HFF-Myc (cell line): Measurements from ENCODE around the gene SPARCL1.

Experiments used
- DNase-seq: peaks from one replicate; pipeline ENCODE4 v3.0.0-alpha.2; 2011; ENCODE audit warnings: low read depth; ENCODE audit errors: extremely low read depth
- H3K4me3 ChIP-seq: replicated peaks from 2 replicates; pipeline ENCODE4 v1.5.1; 2011; ENCODE audit warnings: low read depth, mild to moderate bottlenecking, control low read depth, low read length
- TF ChIP-seq, protein P1 (sequence below): IDR thresholded peaks from 2 replicates; pipeline ENCODE4 v1.5.1; 2012; ENCODE audit warnings: mild to moderate bottlenecking, low read depth, low read length, control low read depth; ENCODE audit errors: missing control alignments

Gene SPARCL1

DNA sequence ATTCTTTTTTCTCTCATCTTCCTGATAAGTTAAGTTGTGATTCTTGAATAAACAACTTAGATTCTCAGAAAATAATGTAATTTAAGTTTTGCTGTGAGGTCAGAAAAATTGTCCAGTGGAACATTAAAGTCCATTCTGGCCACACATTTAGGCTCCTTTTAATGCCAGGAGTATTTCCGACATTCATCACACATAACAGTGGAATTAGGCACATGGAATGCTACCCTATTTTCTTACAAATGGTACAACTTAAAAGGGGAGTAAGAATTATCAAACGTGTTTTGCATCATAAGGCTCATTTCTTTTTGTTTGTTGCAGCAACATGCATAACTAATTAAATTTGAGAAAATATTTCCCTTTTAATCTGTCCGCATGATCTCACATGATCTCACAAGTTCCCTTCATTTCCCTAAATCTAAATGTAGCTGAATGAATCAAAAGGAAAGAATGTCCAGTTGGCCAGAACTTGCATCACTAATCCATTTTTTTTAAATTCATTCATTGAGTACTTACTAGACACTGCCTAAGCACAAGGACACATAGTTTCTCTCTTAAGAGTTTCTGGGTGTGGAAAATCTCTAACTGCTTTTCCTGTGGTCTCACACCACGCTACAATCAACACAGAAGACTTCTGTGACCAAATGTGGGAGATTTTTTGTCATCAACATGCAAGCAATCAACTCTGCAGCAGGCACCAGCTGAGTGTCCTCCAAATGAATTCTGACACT, 22.0 kb downstream of the SPARCL1 start:
- TF ChIP-seq, protein P1, sequence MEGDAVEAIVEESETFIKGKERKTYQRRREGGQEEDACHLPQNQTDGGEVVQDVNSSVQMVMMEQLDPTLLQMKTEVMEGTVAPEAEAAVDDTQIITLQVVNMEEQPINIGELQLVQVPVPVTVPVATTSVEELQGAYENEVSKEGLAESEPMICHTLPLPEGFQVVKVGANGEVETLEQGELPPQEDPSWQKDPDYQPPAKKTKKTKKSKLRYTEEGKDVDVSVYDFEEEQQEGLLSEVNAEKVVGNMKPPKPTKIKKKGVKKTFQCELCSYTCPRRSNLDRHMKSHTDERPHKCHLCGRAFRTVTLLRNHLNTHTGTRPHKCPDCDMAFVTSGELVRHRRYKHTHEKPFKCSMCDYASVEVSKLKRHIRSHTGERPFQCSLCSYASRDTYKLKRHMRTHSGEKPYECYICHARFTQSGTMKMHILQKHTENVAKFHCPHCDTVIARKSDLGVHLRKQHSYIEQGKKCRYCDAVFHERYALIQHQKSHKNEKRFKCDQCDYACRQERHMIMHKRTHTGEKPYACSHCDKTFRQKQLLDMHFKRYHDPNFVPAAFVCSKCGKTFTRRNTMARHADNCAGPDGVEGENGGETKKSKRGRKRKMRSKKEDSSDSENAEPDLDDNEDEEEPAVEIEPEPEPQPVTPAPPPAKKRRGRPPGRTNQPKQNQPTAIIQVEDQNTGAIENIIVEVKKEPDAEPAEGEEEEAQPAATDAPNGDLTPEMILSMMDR: no peak
- DNase-seq: no peak
- H3K4me3 ChIP-seq: no peak overlapping the region

GRCh38 chr4:87505862-87506261, 23.3 kb downstream of the SPARCL1 start:
- no peak overlapping the region for H3K4me3 ChIP-seq
- no peak for DNase-seq
- TF ChIP-seq, protein P1: peak; percentile 31

DNA sequence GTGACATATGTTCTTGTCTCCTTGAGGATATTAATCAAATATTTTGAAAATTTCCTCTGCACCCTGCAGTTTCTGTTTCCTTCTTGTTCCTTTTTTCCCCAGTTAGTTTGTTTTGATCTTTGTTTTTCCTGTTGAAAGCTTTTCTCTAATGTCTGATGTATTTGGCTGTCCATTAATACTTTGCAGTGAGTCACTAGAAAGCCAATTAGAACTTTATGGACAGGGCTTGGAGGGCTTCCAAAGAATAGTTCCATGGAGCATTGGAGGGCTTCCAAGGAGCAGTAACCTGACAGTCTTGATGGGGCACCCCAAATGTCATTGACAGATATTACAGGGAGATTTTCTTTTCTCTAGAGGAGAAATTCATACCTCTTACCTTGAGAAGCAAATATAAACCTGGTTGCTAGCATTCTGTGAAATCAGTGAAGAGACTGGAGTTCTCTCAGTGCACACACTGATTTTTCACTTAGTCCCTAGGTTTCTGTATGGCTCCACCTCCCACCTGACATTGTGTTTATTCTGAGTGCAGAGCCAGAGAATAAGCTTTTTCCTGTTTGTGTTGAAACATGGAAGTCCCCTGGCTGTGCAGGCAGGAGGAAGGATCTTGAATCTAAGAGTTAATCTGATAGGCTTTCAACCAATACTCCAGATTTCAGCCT, 26.5 kb downstream of the SPARCL1 start:
- DNase-seq: no peak

DNA sequence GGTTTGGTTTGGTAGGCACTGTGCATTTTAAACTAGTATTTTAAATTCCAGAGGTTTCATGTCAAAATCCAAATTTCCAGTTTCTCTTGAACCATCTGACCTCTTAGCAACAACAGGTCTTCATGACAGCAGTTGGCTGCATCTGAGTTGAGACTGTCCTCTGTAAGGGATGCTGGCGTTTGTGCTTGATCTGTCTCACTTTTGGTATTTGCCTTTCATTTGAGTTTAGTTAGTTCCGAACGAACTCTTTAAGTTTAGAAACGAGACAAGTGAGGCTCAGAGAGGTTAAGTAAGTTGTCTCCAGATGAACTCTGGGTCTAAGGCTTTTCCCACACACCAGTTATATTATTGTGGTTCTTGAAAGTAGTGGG, 29.1 kb downstream of the SPARCL1 start:
- TF ChIP-seq, protein P1: no peak
- DNase-seq: no peak
- no peak overlapping the region for H3K4me3 ChIP-seq

More for the DNA sequence above, 26.5 kb downstream of the SPARCL1 start:
- TF ChIP-seq, protein P1: no peak
- no peak overlapping the region for H3K4me3 ChIP-seq

DNA sequence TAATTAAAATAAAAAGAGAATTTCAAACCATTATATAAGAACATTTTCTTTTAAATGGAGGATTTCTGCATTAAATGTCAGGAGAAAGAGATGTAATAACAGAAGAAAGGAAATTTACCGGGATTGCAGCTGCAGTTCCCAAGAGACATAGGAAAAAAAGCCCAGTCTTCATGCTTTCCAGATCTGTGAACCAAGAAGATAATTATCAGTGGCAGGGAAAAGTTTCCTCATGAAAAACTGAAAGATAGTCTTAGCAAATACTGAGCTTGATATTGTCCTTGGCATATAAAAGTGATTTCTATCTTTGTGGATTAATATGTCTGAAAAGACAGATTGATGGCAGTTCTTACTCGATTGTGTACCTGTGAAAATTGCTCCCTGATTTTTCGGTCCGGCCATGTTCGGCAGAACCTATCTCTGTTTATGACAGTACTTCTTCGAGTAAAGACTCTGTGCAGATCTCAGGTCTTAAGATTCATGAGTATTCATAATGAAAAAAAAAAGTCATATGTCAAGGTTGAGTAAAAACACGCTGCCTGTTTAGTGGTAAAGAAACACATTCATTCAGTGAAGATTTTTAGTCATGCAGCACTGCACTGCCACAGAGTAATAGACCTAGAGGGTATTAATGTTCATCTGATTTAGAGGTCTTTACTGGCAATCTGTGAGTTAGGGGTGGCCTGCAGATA, 29.6 kb downstream of the SPARCL1 start:
- no peak for DNase-seq
- H3K4me3 ChIP-seq: no peak overlapping the region
- TF ChIP-seq, protein P1: no peak

- TF ChIP-seq, protein P1: no peak
- H3K4me3 ChIP-seq: no peak overlapping the region
- no peak for DNase-seq
Measured at GRCh38 chr4:87498446-87498900, 30.7 kb downstream of the SPARCL1 start.
